Lung (tissue), 16 donors: ENCODE data around the gene HECTD4. TPM values are rescaled to one million over a fixed set of nuclear protein-coding genes. Genes with fewer than 3 reads are reported as not detected.
A peak's percentile ranks its signal among the peaks of the same experiment; 100 is the strongest.

Experiments used
- ATAC-seq: fragments of 200-7000 bp; cut with Tn5 transposase; one replicate; pipeline ENCODE4 v1.9.1; 2020; ENCODE audit warnings: moderate number of reproducible peaks; ENCODE audit not compliant: insufficient read depth, low FRiP score
- DNase-seq, 3 donors: peaks; one replicate each; pipeline ENCODE4 v3.0.0-alpha.2; 2013 to 2017
- H3K27ac ChIP-seq, 2 donors: one replicate each; pipeline ENCODE4 v1.5.1; 2013; ENCODE audit warnings: mild to moderate bottlenecking in 2 of 2, moderate library complexity in 2 of 2, control low read depth in 1 of 2, inconsistent platforms in 1 of 2, low read depth in 1 of 2, low read length in 1 of 2
- H3K27me3 ChIP-seq, 3 donors: one replicate each; pipeline ENCODE4 v1.5.1; 2013; ENCODE audit warnings: low read length in 2 of 3; ENCODE audit not compliant: control insufficient read depth in 3 of 3, insufficient read depth in 3 of 3
- H3K36me3 ChIP-seq, 4 donors: one replicate each; pipeline ENCODE4 v1.5.1; 2013; ENCODE audit warnings: low read length in 4 of 4, mild to moderate bottlenecking in 1 of 4, moderate library complexity in 1 of 4; ENCODE audit not compliant: control insufficient read depth in 4 of 4, insufficient read depth in 4 of 4
- H3K4me1 ChIP-seq, 5 donors: one replicate each; pipeline ENCODE4 v1.5.1; 2013; ENCODE audit warnings: low read length in 5 of 5, mild to moderate bottlenecking in 2 of 5, moderate library complexity in 1 of 5; ENCODE audit not compliant: control insufficient read depth in 5 of 5, insufficient read depth in 5 of 5
- H3K4me3 ChIP-seq: one replicate; pipeline ENCODE4 v1.5.1; 2013; ENCODE audit warnings: mild to moderate bottlenecking, control low read depth, moderate library complexity
- H3K9ac ChIP-seq, 2 donors: one replicate each; pipeline ENCODE4 v1.5.1; 2013; ENCODE audit warnings: low read length in 2 of 2, control low read depth in 1 of 2; ENCODE audit not compliant: insufficient read depth in 1 of 2
- H3K9me3 ChIP-seq, 4 donors: one replicate each; pipeline ENCODE4 v1.5.1; 2013; ENCODE audit warnings: low read length in 3 of 4, mild to moderate bottlenecking in 1 of 4, moderate library complexity in 1 of 4; ENCODE audit not compliant: control insufficient read depth in 4 of 4, insufficient read depth in 3 of 4
- WGBS, 2 donors: extraction: QIAGEN DNeasy Blood & Tissue Kit; methylation state at CpG; one replicate each; pipeline ENCODE4 v1.1.7; 2013; 5-methylcytosine and 5-hydroxymethylcytosine counted together
- long read RNA-seq, 5 donors: transcript quantifications; one replicate each; lab custom pipeline, GENCODE V29; 2026
- polyA plus RNA-seq, 2 donors: library from polyadenylated mRNA; stranded (reverse); fragments of 200-250 nt; gene quantifications; one replicate each; pipeline ENCODE4 v1.2.1, GENCODE V29; 2013
- total RNA-seq, 2 donors: library from RNA; depleted of rRNA in 1 of 2; stranded (reverse); fragments of >200 nt in 1 of 2; gene quantifications; one replicate each; pipeline ENCODE4 v1.2.1, GENCODE V29; 2014 to 2021
- TF ChIP-seq, protein P1 (sequence below): IDR thresholded peaks from 2 replicates; pipeline ENCODE4 v1.5.1; 2012; ENCODE audit warnings: mild to moderate bottlenecking; ENCODE audit errors: control extremely low read depth, extremely low read depth
- donor health status: control.
- donor health status: control.
- donor health status: Bipolar disorder and iron deficiency.
- donor health status: healthy.
- donor health status: DM: yes; HTN: yes; CAD: no.

The HECTD4 gene
- 10 to 100 TPM; 52.3 to 96.5 TPM for total RNA-seq
- polyA plus RNA-seq: 10 to 100 TPM in 1 of 2 donors, 1 to 10 TPM in 1; 4.5 to 19.1 TPM
- long read RNA-seq, donor 1: 0 reads
- long read RNA-seq, donor 2: 0 reads
- long read RNA-seq, donor 3, partial matches to known transcripts: 0 of 1 reads
- long read RNA-seq, donor 3, other reads (novel, unspliced or antisense): 0 of 1 reads
- long read RNA-seq, donor 4, partial matches to known transcripts: 5 of 5 reads
- long read RNA-seq, donor 4, other reads (novel, unspliced or antisense): 0 of 5 reads
- long read RNA-seq, donor 5, partial matches to known transcripts: 0 of 1 reads
- long read RNA-seq, donor 5, other reads (novel, unspliced or antisense): 0 of 1 reads

DNA sequence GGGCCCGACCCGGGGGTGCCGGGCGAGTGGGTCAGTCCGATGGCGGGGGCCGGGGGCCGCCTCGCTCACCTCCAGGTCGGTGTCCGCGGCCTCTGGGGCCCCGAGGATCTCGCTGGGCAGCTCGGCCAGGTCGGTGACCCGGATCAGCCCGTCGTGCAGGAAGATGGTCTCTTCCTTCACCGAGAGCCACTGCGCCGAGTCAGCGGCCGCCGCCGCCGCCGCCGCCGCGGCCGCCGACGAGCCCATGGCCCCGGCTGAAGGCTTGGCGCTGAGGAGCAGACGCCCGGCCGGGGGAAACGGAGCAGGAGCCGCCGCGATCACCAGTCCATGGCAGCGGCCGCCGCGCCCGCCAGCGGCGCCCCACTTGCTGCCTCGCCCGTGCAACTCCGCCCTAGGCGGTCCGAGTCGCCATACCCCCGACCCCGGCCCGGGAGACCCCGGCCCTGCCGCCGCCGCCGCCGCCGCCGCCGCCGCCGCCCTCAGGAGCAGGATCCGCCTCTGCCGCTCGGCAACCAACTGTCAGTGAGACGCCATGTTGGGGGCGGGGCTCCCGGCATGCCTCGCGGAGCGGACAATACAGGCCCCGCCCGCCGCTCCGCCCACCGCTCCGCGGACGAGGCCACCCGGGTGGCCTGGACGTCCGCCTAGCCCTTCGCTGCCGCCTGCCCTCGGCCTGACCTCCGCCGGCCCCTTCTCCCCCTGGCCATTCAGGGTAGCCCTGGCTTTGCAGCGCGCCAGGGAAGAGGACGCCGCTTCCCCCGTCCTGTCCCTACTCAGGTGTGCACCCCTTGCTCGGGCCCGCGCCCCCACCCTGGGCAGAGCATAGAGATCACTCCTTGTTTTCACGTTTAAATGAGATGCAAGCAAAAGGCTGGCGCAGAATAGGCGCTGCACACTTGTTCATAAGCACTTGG, at the start of gene HECTD4:
HECTD4 (minus strand) TSS at position 549 of the 914 bp plus-strand sequence; CDS start at position 246, 303 bp downstream.
- H3K9me3 ChIP-seq: no peaks in the 10 kb centered on the region
- H3K9ac ChIP-seq: peak within 1 kb of the TSS; percentile 34 to 68
- H3K36me3 ChIP-seq: no peaks in the 10 kb centered on the region
- 1 to 37% methylated on average over 71 to 106 of the region's 106 CpGs for WGBS, 2 donors
- DNase-seq: peak; percentile 93 to 95 (median 93)
- H3K27ac ChIP-seq: peak within 1 kb of the TSS; percentile 83 to 93
- TF ChIP-seq, protein P1, sequence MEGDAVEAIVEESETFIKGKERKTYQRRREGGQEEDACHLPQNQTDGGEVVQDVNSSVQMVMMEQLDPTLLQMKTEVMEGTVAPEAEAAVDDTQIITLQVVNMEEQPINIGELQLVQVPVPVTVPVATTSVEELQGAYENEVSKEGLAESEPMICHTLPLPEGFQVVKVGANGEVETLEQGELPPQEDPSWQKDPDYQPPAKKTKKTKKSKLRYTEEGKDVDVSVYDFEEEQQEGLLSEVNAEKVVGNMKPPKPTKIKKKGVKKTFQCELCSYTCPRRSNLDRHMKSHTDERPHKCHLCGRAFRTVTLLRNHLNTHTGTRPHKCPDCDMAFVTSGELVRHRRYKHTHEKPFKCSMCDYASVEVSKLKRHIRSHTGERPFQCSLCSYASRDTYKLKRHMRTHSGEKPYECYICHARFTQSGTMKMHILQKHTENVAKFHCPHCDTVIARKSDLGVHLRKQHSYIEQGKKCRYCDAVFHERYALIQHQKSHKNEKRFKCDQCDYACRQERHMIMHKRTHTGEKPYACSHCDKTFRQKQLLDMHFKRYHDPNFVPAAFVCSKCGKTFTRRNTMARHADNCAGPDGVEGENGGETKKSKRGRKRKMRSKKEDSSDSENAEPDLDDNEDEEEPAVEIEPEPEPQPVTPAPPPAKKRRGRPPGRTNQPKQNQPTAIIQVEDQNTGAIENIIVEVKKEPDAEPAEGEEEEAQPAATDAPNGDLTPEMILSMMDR: no peak
- peak; percentile 99 for ATAC-seq
- H3K4me3 ChIP-seq: peak within 1 kb of the TSS; percentile 97
- H3K4me1 ChIP-seq: peaks cover 0 to 22% (median 8%) of the 10 kb centered on the region in 5 donors
- no peaks in the 10 kb centered on the region for H3K27me3 ChIP-seq

DNA sequence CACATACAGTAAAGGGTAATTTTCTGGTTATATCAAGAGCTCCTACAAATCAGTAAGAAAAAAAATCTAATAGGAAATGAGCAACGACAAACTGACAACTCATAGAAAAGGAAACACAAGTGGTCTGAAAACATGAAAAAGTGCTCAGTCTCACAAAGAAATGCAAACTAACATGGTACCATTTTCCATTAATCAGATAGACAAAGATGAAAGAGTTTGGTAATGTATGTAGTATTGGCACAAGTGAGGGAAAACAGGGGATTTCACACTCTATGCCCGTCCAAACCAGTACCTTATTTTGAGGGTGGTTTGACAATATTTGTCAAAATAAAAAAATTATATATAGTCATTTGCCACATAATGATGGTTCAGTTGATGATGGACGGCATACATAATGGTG, 49.7 kb upstream of the HECTD4 start:
- WGBS, 2 donors: 75% methylated on average over 3 of the region's 3 CpGs
- peaks cover 0 to 3% (median 0%) of the 10 kb centered on the region in 5 donors for H3K4me1 ChIP-seq
- TF ChIP-seq, protein P1: no peak
- no peak overlapping the region for H3K4me3 ChIP-seq
- H3K9ac ChIP-seq: no peak overlapping the region
- H3K9me3 ChIP-seq: no peaks in the 10 kb centered on the region
- DNase-seq (no peak), ATAC-seq (no peak)
- H3K36me3 ChIP-seq: peaks cover 0 to 4% (median 2%) of the 10 kb centered on the region in 4 donors
- no peak overlapping the region for H3K27ac ChIP-seq
- no peaks in the 10 kb centered on the region for H3K27me3 ChIP-seq

- ATAC-seq: no peak
- TF ChIP-seq, protein P1: no peak
- no peak overlapping the region for H3K9ac ChIP-seq
- H3K27ac ChIP-seq: no peak overlapping the region
- H3K36me3 ChIP-seq: peaks cover 0 to 4% (median 2%) of the 10 kb centered on the region in 4 donors
- H3K4me1 ChIP-seq: peaks cover 0 to 3% (median 0%) of the 10 kb centered on the region in 5 donors
- H3K27me3 ChIP-seq: no peaks in the 10 kb centered on the region
- WGBS, 2 donors: 45 to 62% methylated on average over 5 of the region's 5 CpGs
- DNase-seq: no peak
- no peaks in the 10 kb centered on the region for H3K9me3 ChIP-seq
- no peak overlapping the region for H3K4me3 ChIP-seq
These were observed 48.7 kb upstream of the HECTD4 start for GRCh38 chr12:112430929-112431328.
